Upper lobe of left lung (tissue), 6 donors: Measurements from ENCODE around the gene ADGRL3. TPM values are rescaled to one million over a fixed set of nuclear protein-coding genes. Genes with fewer than 3 reads are reported as not detected.

Experiments
- ATAC-seq, 2 donors: fragments of 200-7000 bp; cut with Tn5 transposase; one replicate each; pipeline ENCODE4 v1.9.1; 2022; ENCODE audit warnings: mild to moderate bottlenecking in 2 of 2, moderate library complexity in 2 of 2; ENCODE audit not compliant: low FRiP score in 2 of 2
- DNase-seq, 2 donors: peaks; one replicate each; pipeline ENCODE4 v3.0.0-alpha.2; 2019 to 2020
- H3K27ac ChIP-seq, 4 donors: fragments of 200-600 bp; sonication (generic); one replicate each; pipeline ENCODE4 v1.5.1; 2016 to 2019
- H3K27me3 ChIP-seq, 4 donors: fragments of 200-600 bp; sonication (generic); one replicate each; pipeline ENCODE4 v1.5.1; 2017 to 2019
- H3K36me3 ChIP-seq, 4 donors: fragments of 200-600 bp; sonication (generic); one replicate each; pipeline ENCODE4 v1.5.1; 2016 to 2019
- H3K4me1 ChIP-seq, 4 donors: fragments of 200-600 bp; sonication (generic); one replicate each; pipeline ENCODE4 v1.5.1; 2018 to 2019
- H3K4me3 ChIP-seq, 4 donors: fragments of 200-600 bp; sonication (generic); one replicate each; pipeline ENCODE4 v1.5.1; 2017 to 2019; ENCODE audit warnings: mild to moderate bottlenecking in 2 of 4, moderate library complexity in 1 of 4
- H3K9me3 ChIP-seq, 4 donors: fragments of 200-600 bp; sonication (generic); one replicate each; pipeline ENCODE4 v1.5.1; 2018 to 2019
- CTCF ChIP-seq, 6 experiments: fragments of 450-650 bp in 4 of 6; fragments of 200-600 bp in 2 of 6; sonication (generic) in 2 of 6; IDR thresholded peaks; one replicate each; pipeline ENCODE4 v1.5.1; 2016 to 2019; ENCODE audit warnings: antibody characterized with exemption in 6 of 6
- EP300 ChIP-seq, 4 donors: sonication (generic); formaldehyde crosslinking; IDR thresholded peaks; one replicate each; pipeline ENCODE4 v1.5.1; 2017; ENCODE audit warnings: antibody characterized with exemption in 4 of 4, control low read depth in 2 of 4
- POLR2A ChIP-seq, 4 donors: fragments of 450-650 bp; IDR thresholded peaks; one replicate each; pipeline ENCODE4 v1.5.1; 2016 to 2017; ENCODE audit warnings: antibody characterized with exemption in 4 of 4, mild to moderate bottlenecking in 2 of 4
- POLR2AphosphoS5 ChIP-seq, 2 donors: sonication (generic); formaldehyde crosslinking; IDR thresholded peaks; one replicate each; pipeline ENCODE4 v1.5.1; 2017; ENCODE audit warnings: antibody characterized with exemption in 2 of 2
- WGBS, 2 donors: methylation state at CpG; one replicate each; pipeline ENCODE4 v1.1.5; 2017 to 2018; 5-methylcytosine and 5-hydroxymethylcytosine counted together
- total RNA-seq, 6 donors: library from RNA; depleted of rRNA in 4 of 6; stranded (reverse); fragments of >200 nt in 4 of 6; gene quantifications; one replicate each; pipeline versions ENCODE4 v1.1.0 to v1.2.1, GENCODE V29; 2016 to 2021
- donor health status: DM: no; HTN: no; CAD: no; lungs with moderate emphysema.
- donor health status: DM: no; HTN: yes; CAD: no; lungs with severe emphysema.

ADGRL3 gene
- total RNA-seq, 6 donors from 2014 or later, result 1.0 to 8.5 (median 2.9) TPM

- Histone ChIP-seq H3K4me1 (no peaks in the 10 kb centered on the region), H3K27ac (no peak overlapping the region), H3K9me3 (no peaks in the 10 kb centered on the region), H3K4me3 (no peak overlapping the region), H3K36me3 (no peaks in the 10 kb centered on the region), H3K27me3 (no peaks in the 10 kb centered on the region)
- TF ChIP-seq POLR2A (IDR thresholded peaks at IDR 0.05) (no peak), EP300 (IDR thresholded peaks at IDR 0.05) (no peak), CTCF (IDR thresholded peaks at IDR 0.05) (no peak), POLR2AphosphoS5 (IDR thresholded peaks at IDR 0.05) (no peak)
- ATAC-seq (no peak), DNase-seq (no peak)
- WGBS, 2 donors, result 89 to 93% methylated on average over 1 of the region's 1 CpG
These were observed 247.8 kb downstream of the ADGRL3 start for GRCh38 chr4:61447918-61448317.

- DNase-seq (no peak), ATAC-seq (no peak)
- WGBS, 2 donors, result 82 to 90% methylated on average over 3 of the region's 3 CpGs
- Histone ChIP-seq H3K4me3 (no peak overlapping the region), H3K9me3 (no peaks in the 10 kb centered on the region), H3K4me1 (no peaks in the 10 kb centered on the region), H3K27ac (no peak overlapping the region), H3K36me3 (no peaks in the 10 kb centered on the region), H3K27me3 (no peaks in the 10 kb centered on the region)
- no peak for TF ChIP-seq POLR2AphosphoS5 (IDR thresholded peaks at IDR 0.05)
- TF ChIP-seq POLR2A (IDR thresholded peaks at IDR 0.05), result no peak
- no peak for TF ChIP-seq CTCF (IDR thresholded peaks at IDR 0.05)
- TF ChIP-seq EP300 (IDR thresholded peaks at IDR 0.05), result no peak
These were observed 251.8 kb downstream of the ADGRL3 start for GRCh38 chr4:61451935-61452334.

- WGBS, 2 donors, result 75 to 89% methylated on average over 1 of the region's 1 CpG
- H3K27ac ChIP-seq, result no peak overlapping the region
- no peak for TF ChIP-seq POLR2AphosphoS5 (IDR thresholded peaks at IDR 0.05)
- no peak for TF ChIP-seq POLR2A (IDR thresholded peaks at IDR 0.05)
- no peak for TF ChIP-seq CTCF (IDR thresholded peaks at IDR 0.05)
- TF ChIP-seq EP300 (IDR thresholded peaks at IDR 0.05), result no peak
- no peaks in the 10 kb centered on the region for H3K36me3 ChIP-seq
- ATAC-seq (no peak), DNase-seq (no peak)
- no peaks in the 10 kb centered on the region for H3K27me3 ChIP-seq
- H3K4me1 ChIP-seq, result no peaks in the 10 kb centered on the region
- no peaks in the 10 kb centered on the region for H3K9me3 ChIP-seq
- no peak overlapping the region for H3K4me3 ChIP-seq
These were observed 261.8 kb downstream of the ADGRL3 start for GRCh38 chr4:61461956-61462355.

- Histone ChIP-seq H3K4me3 (no peak overlapping the region), H3K4me1 (no peaks in the 10 kb centered on the region), H3K9me3 (no peaks in the 10 kb centered on the region), H3K27ac (no peak overlapping the region), H3K36me3 (no peaks in the 10 kb centered on the region), H3K27me3 (no peaks in the 10 kb centered on the region)
- no peak for ATAC-seq
- 55 to 58% methylated on average over 5 of the region's 5 CpGs for WGBS, 2 donors
- TF ChIP-seq POLR2AphosphoS5 (IDR thresholded peaks at IDR 0.05) (no peak), POLR2A (IDR thresholded peaks at IDR 0.05) (no peak), CTCF (IDR thresholded peaks at IDR 0.05) (no peak), EP300 (IDR thresholded peaks at IDR 0.05) (no peak)
- DNase-seq, result no peak
These were observed 262.6 kb downstream of the ADGRL3 start for GRCh38 chr4:61462451-61463326.
